A549 (cell line): ENCODE data around the gene UBQLN3. TPM values are rescaled to one million over a fixed set of nuclear protein-coding genes. Genes with fewer than 3 reads are reported as not detected.

ENCODE experiments used
- ATAC-seq, 2 experiments: fragments of 200-7000 bp in 1 of 2; fragments of >200 bp in 1 of 2; cut with Nextera tagmentation in 1 of 2; cut with Tn5 transposase in 1 of 2; 3 replicates each; pipeline versions ENCODE4 v1.8.0 to v1.9.1; 2018 to 2020; ENCODE audit warnings: mild to moderate bottlenecking in 1 of 2, moderate library complexity in 1 of 2
- CTCF ChIA-PET: fragments of 300-600 bp; sonication (Branson Sonifier 250); formaldehyde crosslinking; extraction: SDS; loops from one replicate; lab custom pipeline; 2021; ENCODE audit warnings: antibody characterized with exemption, inconsistent platforms; lab: Yijun Ruan, JAX
- POLR2A ChIA-PET: fragments of 350-600 bp; formaldehyde crosslinking; extraction: SDS; loops from one replicate; lab custom pipeline; 2021; ENCODE audit warnings: antibody characterized with exemption, inconsistent platforms; lab: Yijun Ruan, JAX
- DNase-seq, 2 experiments: peaks; one replicate each; pipeline versions ENCODE4 v3.0.0 to v3.0.0-alpha.2; 2011 to 2016; ENCODE audit warnings: low read depth in 1 of 2, low spot score in 1 of 2
- FAIRE-seq: peaks from 2 replicates; lab custom pipeline; 2011; peaks lifted over from hg19 to GRCh38; lab: Jason Lieb, UNC
- H3K27ac ChIP-seq, 2 experiments: fragments of >200 bp; sonication (Bioruptor Twin); formaldehyde crosslinking; 3 replicates each; pipeline ENCODE4 v1.5.1; 2016 to 2017
- H3K4me1 ChIP-seq: fragments of >200 bp; sonication (Bioruptor Twin); formaldehyde crosslinking; 3 replicates; pipeline ENCODE4 v1.6.1; 2016
- H3K4me2 ChIP-seq: fragments of >200 bp; sonication (Bioruptor Twin); formaldehyde crosslinking; 3 replicates; pipeline ENCODE4 v1.6.1; 2016
- H3K4me3 ChIP-seq: fragments of >200 bp; sonication (Bioruptor Twin); formaldehyde crosslinking; 3 replicates; pipeline ENCODE4 v1.5.1; 2016
- H3K9me3 ChIP-seq: fragments of >200 bp; sonication (Bioruptor Twin); formaldehyde crosslinking; 3 replicates; pipeline ENCODE4 v1.6.1; 2016
- BHLHE40 ChIP-seq: IDR thresholded peaks from 2 replicates; pipeline ENCODE4 v1.6.1; 2012; ENCODE audit warnings: low read depth, low read length, inconsistent platforms
- CBX2 ChIP-seq: fragments of 200-600 bp; sonication (generic); IDR thresholded peaks from 2 replicates; pipeline ENCODE4 v1.6.1; 2016; ENCODE audit warnings: low read depth, mild to moderate bottlenecking, borderline replicate concordance
- CBX8 ChIP-seq: fragments of 200-600 bp; sonication (generic); IDR thresholded peaks from 2 replicates; pipeline ENCODE4 v1.6.1; 2016
- CEBPB ChIP-seq, 2 experiments: fragments of >200 bp in 1 of 2; sonication (Bioruptor Twin) in 1 of 2; formaldehyde crosslinking in 1 of 2; IDR thresholded peaks; 2 replicates each; pipeline ENCODE4 v1.6.1; 2012 to 2016
- CHD2 ChIP-seq: fragments of 150-350 bp; IDR thresholded peaks from 2 replicates; pipeline ENCODE4 v1.6.1; 2014; ENCODE audit warnings: low read length; ENCODE audit not compliant: partially characterized antibody
- CHD4 ChIP-seq: fragments of 200-600 bp; sonication (generic); IDR thresholded peaks from 2 replicates; pipeline ENCODE4 v1.6.1; 2016; ENCODE audit warnings: antibody characterized with exemption, mild to moderate bottlenecking, borderline replicate concordance
- EHF ChIP-seq: fragments of 250-450 bp; sonication (Bioruptor Pico); IDR thresholded peaks from 2 replicates; pipeline ENCODE4 v1.5.0; 2020; ENCODE audit warnings: mild to moderate bottlenecking
- FOXS1 ChIP-seq: fragments of 250-450 bp; sonication (Bioruptor Pico); IDR thresholded peaks from 2 replicates; pipeline ENCODE4 v1.5.0; 2020; ENCODE audit warnings: mild to moderate bottlenecking, moderate library complexity
- GATA3 ChIP-seq: IDR thresholded peaks from 2 replicates; pipeline ENCODE4 v1.6.1; 2012; ENCODE audit warnings: borderline replicate concordance
- JUNB ChIP-seq: fragments of >200 bp; sonication (Bioruptor Twin); formaldehyde crosslinking; IDR thresholded peaks from 2 replicates; pipeline ENCODE4 v1.6.1; 2016
- NFE2L2 ChIP-seq: fragments of 150-350 bp; conservative IDR thresholded peaks from 2 replicates; pipeline ENCODE4 v1.6.1; 2014; ENCODE audit warnings: low read length
- NPAS2 ChIP-seq: fragments of 250-450 bp; sonication (Bioruptor Pico); IDR thresholded peaks from 2 replicates; pipeline ENCODE4 v1.8.0; 2022; ENCODE audit warnings: mild to moderate bottlenecking, moderate library complexity, borderline replicate concordance
- NR3C1 ChIP-seq: fragments of >200 bp; sonication (Bioruptor Twin); formaldehyde crosslinking; IDR thresholded peaks from 3 replicates; pipeline ENCODE4 v1.6.1; 2017
- POLR2A ChIP-seq: IDR thresholded peaks from 2 replicates; pipeline ENCODE4 v1.6.1; 2012; ENCODE audit warnings: mild to moderate bottlenecking, low read length
- RAD21 ChIP-seq, 2 experiments: fragments of >200 bp in 1 of 2; sonication (Bioruptor Twin) in 1 of 2; formaldehyde crosslinking in 1 of 2; IDR thresholded peaks in 1 of 2; conservative IDR thresholded peaks in 1 of 2; 2 replicates in 1 of 2; 3 replicates in 1 of 2; pipeline ENCODE4 v1.6.1; 2012 to 2018; ENCODE audit warnings: inconsistent platforms in 1 of 2
- SMC3 ChIP-seq: fragments of >200 bp; sonication (Bioruptor Twin); formaldehyde crosslinking; IDR thresholded peaks from 3 replicates; pipeline ENCODE4 v1.6.1; 2018; ENCODE audit warnings: inconsistent platforms
- WGBS: methylation state at CpG from one replicate; pipeline ENCODE4 v1.1.6; 2017; ENCODE audit errors: missing lambda C conversion rate; 5-methylcytosine and 5-hydroxymethylcytosine counted together
- polyA minus RNA-seq: library from RNA; depleted of rRNA, polyadenylated mRNA; stranded (reverse); fragments of >200 nt; gene quantifications from 2 replicates; pipeline ENCODE4 v1.2.3, GENCODE V29; 2011; rRNA and poly(A)+ RNA removed
- polyA plus RNA-seq, 4 experiments: library from polyadenylated mRNA; depleted of rRNA in 3 of 4; stranded (reverse); fragments of >200 nt; fragmentation: RNase III in 1 of 4; extraction: RNeasy Plus Mini Kit Qiagen cat#74134 plus additional on column Dnase treatment in 1 of 4; gene quantifications; 2 replicates in 3 of 4; 3 replicates in 1 of 4; pipeline ENCODE4 v1.2.3, GENCODE V29; 2011 to 2017
- TF ChIP-seq, protein P1 (sequence below): fragments of 450-650 bp; IDR thresholded peaks from 2 replicates; pipeline ENCODE4 v1.6.1; 2014; ENCODE audit warnings: antibody characterized with exemption
- TF ChIP-seq, protein P2 (sequence below): IDR thresholded peaks from 2 replicates; pipeline ENCODE4 v1.6.1; 2012
- TF ChIP-seq, protein P3 (sequence below): fragments of 150-350 bp; IDR thresholded peaks from 2 replicates; pipeline ENCODE4 v1.6.1; 2014; ENCODE audit warnings: low read depth, mild to moderate bottlenecking, low read length
- TF ChIP-seq, protein P4 (sequence below): fragments of >200 bp; sonication (Bioruptor Twin); formaldehyde crosslinking; IDR thresholded peaks from 3 replicates; pipeline ENCODE4 v1.5.1; 2016
- TF ChIP-seq, protein P5 (sequence below): IDR thresholded peaks from 2 replicates; pipeline ENCODE4 v1.6.1; 2012; ENCODE audit warnings: low read depth, borderline replicate concordance

The UBQLN3 gene
- polyA plus RNA-seq (2011; rRNA removed) (not detected in 2 replicates), polyA plus RNA-seq (2017; fragmentation: RNase III; extraction: RNeasy Plus Mini Kit Qiagen cat#74134 plus additional on column Dnase treatment) (not detected in 3 replicates), polyA minus RNA-seq (0.54 and 1.4 TPM in 2 replicates)
- not detected in 2 replicates for polyA plus RNA-seq (2012; cell fraction: cytosol; rRNA removed)
- polyA plus RNA-seq (2012; cell fraction: nucleus; rRNA removed): not detected in 2 replicates

DNA sequence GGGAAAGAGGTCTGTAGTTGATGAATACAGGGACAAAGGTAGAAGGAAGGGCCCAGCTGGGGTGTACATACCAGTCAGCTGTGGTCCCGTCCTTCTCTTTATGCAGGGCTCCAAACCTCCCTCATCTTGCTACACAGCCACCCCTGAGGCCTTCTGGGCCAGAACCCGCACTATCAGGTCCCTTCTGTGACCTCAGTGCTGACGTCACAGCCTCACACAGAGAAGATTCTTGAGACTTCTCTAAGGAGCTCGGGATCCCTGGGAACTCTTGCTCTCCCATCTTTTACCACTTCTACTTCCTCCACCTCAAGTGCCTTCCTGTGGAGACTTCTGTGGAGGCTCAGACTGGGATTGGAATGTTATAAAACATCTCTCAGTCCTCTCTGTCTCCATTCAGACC lies at the start of gene UBQLN3:
UBQLN3 (minus strand) TSS at position 155 of the 400 bp plus-strand sequence. CDS start 399 bp downstream, outside the sequence.
- ChIA-PET CTCF (interaction anchor here (1.3 kb wide), 1 partner anchor 242 kb away, joined by 3 read pairs; no protein-coding TSS in a partner anchor), POLR2A (no interaction called here)
- no peak for DNase-seq
- WGBS: 29% methylated on average over 4 of the region's 4 CpGs
- TF ChIP-seq, protein P1, sequence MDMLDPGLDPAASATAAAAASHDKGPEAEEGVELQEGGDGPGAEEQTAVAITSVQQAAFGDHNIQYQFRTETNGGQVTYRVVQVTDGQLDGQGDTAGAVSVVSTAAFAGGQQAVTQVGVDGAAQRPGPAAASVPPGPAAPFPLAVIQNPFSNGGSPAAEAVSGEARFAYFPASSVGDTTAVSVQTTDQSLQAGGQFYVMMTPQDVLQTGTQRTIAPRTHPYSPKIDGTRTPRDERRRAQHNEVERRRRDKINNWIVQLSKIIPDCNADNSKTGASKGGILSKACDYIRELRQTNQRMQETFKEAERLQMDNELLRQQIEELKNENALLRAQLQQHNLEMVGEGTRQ: no peak
- no peak for TF ChIP-seq FOXS1 (CRISPR knock-in tag)
- Histone ChIP-seq H3K27ac (no peak within 1 kb of the TSS), H3K4me2 (no peak within 1 kb of the TSS), H3K4me1 (no peaks in the 10 kb centered on the region), H3K9me3 (no peaks in the 10 kb centered on the region), H3K4me3 (no peak within 1 kb of the TSS)
- no peak for ATAC-seq
- FAIRE-seq: no peak

DNA sequence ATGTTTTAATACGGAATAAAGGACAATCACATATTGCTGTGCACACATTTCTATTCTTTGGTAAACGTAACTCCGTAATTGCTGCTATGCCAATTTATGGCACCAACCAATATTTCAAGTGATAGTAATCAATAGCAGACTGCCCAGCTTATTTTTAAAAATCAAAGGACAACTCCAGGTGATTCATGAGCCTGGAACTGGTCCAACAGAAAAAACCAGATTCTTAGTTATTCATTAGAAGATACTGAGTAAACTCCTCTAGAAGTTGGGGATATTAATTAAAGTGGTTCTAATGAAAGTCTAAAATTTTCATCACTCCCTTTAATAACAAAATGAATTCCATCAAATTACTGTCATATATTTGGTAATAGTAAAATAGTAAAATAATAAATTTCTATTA lies 48.0 kb upstream of the UBQLN3 start:
- H3K4me1 ChIP-seq: no peaks in the 10 kb centered on the region
- no peak overlapping the region for H3K4me2 ChIP-seq
- WGBS: 73% methylated on average over 3 of the region's 3 CpGs
- POLR2A ChIA-PET: no interaction called here
- ATAC-seq: no peak
- no peak overlapping the region for H3K27ac ChIP-seq
- no peak overlapping the region for H3K4me3 ChIP-seq
- FAIRE-seq: no peak
- CTCF ChIA-PET: interaction anchor here (1.2 kb wide), 1 partner anchor 42 kb away, joined by 3 read pairs; no protein-coding TSS in a partner anchor
- DNase-seq: no peak
- H3K9me3 ChIP-seq: no peaks in the 10 kb centered on the region
- TF ChIP-seq NFE2L2 (no peak), GATA3 (no peak)

DNA sequence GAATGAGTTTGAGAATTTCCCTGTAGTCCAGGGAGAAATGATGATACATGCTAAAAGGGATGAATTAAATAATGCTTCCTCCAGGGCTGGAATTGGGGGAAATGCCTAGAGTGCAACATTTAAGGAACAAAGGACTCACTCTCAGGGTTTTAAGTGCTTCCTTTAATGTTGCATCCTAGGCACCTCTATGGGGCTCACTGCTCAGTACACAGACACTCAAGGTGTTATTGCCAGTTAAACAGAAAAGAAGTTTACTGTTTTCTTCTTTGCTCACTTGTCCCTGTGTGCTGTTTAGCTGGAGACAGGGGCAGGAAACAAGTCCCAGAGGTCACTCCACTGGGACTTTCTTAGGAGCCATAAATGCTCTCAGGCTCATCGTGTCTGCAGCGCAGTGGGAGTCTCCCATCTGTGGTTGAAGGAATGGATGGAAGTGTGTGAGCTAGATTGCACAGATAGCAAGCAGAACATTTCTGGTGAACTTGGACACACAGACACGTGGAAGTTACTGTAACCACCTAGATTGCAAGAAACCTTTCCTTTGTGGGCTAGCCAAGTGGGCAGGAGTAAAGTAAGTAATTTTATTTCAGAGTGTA lies 46.9 kb upstream of the UBQLN3 start:
- DNase-seq (no peak), FAIRE-seq (no peak), ATAC-seq (no peak; a peak in 1 of 6 replicates)
- 31% methylated on average over 3 of the region's 3 CpGs for WGBS
- TF ChIP-seq BHLHE40 (no peak), NR3C1 (no peak), CHD2 (no peak), CEBPB (IDR thresholded peaks at IDR 0.05) (no peak), EHF (CRISPR knock-in tag) (no peak), NPAS2 (no peak), CHD4 (no peak), FOXS1 (CRISPR knock-in tag) (no peak), CBX8 (no peak), POLR2A (no peak), JUNB (no peak)
- TF ChIP-seq, protein P2, sequence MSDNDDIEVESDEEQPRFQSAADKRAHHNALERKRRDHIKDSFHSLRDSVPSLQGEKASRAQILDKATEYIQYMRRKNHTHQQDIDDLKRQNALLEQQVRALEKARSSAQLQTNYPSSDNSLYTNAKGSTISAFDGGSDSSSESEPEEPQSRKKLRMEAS: no peak
- TF ChIP-seq, protein P3, sequence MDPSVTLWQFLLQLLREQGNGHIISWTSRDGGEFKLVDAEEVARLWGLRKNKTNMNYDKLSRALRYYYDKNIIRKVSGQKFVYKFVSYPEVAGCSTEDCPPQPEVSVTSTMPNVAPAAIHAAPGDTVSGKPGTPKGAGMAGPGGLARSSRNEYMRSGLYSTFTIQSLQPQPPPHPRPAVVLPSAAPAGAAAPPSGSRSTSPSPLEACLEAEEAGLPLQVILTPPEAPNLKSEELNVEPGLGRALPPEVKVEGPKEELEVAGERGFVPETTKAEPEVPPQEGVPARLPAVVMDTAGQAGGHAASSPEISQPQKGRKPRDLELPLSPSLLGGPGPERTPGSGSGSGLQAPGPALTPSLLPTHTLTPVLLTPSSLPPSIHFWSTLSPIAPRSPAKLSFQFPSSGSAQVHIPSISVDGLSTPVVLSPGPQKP: no peak
- Histone ChIP-seq H3K9me3 (no peaks in the 10 kb centered on the region), H3K4me2 (no peak overlapping the region), H3K27ac (no peak overlapping the region), H3K4me1 (no peaks in the 10 kb centered on the region), H3K4me3 (no peak overlapping the region)
- ChIA-PET POLR2A (no interaction called here), CTCF (interaction anchor here (1.2 kb wide), 1 partner anchor 44 kb away, joined by 3 read pairs; no protein-coding TSS in a partner anchor)

DNA sequence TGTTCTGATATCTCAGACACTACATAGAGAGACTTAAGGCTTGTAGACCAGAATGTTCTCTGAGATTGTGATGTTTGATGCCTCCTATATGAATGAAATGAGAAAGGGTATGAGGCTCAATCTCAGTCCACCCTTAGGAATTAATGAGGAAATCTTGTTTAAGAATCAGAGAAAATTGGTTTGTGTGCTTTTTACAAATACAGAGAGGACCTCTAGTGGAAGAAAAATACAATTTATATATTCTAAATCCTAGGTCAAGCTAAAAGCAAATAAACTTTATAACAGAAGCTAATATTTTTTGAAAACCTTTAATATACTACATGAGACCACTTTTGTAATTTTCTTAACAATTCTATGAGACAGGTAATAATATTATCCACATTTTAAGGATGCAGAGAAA lies 43.6 kb upstream of the UBQLN3 start:
- ATAC-seq (no peak), DNase-seq (no peak)
- CTCF ChIA-PET: interaction anchor here (0.6 to 0.7 kb wide), 3 partner anchors 16 to 76 kb away, joined by 3 to 4 read pairs (median 3); no protein-coding TSS in a partner anchor

More for the DNA sequence above, 43.6 kb upstream of the UBQLN3 start:
- H3K4me1 ChIP-seq: peaks cover 10% of the 10 kb centered on the region
- no peaks in the 10 kb centered on the region for H3K9me3 ChIP-seq
- no peak overlapping the region for H3K4me3 ChIP-seq
- no peak overlapping the region for H3K4me2 ChIP-seq
- H3K27ac ChIP-seq: no peak overlapping the region
- POLR2A ChIA-PET: no interaction called here
- peak; percentile 28 for FAIRE-seq
- TF ChIP-seq, protein P4, sequence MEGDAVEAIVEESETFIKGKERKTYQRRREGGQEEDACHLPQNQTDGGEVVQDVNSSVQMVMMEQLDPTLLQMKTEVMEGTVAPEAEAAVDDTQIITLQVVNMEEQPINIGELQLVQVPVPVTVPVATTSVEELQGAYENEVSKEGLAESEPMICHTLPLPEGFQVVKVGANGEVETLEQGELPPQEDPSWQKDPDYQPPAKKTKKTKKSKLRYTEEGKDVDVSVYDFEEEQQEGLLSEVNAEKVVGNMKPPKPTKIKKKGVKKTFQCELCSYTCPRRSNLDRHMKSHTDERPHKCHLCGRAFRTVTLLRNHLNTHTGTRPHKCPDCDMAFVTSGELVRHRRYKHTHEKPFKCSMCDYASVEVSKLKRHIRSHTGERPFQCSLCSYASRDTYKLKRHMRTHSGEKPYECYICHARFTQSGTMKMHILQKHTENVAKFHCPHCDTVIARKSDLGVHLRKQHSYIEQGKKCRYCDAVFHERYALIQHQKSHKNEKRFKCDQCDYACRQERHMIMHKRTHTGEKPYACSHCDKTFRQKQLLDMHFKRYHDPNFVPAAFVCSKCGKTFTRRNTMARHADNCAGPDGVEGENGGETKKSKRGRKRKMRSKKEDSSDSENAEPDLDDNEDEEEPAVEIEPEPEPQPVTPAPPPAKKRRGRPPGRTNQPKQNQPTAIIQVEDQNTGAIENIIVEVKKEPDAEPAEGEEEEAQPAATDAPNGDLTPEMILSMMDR: peak; percentile 32
- TF ChIP-seq, protein P5, sequence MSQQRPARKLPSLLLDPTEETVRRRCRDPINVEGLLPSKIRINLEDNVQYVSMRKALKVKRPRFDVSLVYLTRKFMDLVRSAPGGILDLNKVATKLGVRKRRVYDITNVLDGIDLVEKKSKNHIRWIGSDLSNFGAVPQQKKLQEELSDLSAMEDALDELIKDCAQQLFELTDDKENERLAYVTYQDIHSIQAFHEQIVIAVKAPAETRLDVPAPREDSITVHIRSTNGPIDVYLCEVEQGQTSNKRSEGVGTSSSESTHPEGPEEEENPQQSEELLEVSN: no peak
- TF ChIP-seq SMC3 (0 out of 3 replicates have a peak, but pooled peaks have one; percentile 30), RAD21 (conservative IDR thresholded peaks at IDR 0.05 in 1 of 2, IDR thresholded peaks at IDR 0.05 in 1 of 2) (peak; percentile 28 to 41; a peak in 4 of 5 replicates), CBX2 (no peak)
- TF ChIP-seq, all 56 proteins: peak for 3
